GM19452 (cell line): Measurements from ENCODE around the gene GALNT2.

Experiments
- ATAC-seq: cut with Tn5 transposase; IDR thresholded peaks from one replicate; pipeline ENCODE4 v1.9.1; 2021; ENCODE audit not compliant: unreplicated experiment

Gene GALNT2

DNA sequence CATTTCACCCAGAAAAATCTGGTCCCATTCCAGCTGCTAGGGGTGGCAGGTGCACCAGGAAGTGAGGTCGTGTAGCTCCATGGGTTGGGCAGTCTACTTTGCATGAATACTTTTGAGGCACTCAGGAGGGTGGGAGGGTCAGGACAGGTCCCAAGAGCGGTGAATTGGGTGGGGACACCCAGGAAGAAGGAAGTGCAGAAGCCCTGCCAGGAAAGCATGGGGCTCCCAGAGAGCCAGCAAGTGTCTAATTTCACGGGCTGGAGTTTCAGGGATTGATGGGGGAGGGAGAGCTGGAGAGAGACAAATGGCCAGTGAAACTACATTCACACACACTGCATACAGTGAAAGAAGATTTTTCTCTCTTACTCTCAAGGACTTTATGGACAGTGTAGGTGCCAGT lies 137.8 kb downstream of the GALNT2 start:
- ATAC-seq = no peak

DNA sequence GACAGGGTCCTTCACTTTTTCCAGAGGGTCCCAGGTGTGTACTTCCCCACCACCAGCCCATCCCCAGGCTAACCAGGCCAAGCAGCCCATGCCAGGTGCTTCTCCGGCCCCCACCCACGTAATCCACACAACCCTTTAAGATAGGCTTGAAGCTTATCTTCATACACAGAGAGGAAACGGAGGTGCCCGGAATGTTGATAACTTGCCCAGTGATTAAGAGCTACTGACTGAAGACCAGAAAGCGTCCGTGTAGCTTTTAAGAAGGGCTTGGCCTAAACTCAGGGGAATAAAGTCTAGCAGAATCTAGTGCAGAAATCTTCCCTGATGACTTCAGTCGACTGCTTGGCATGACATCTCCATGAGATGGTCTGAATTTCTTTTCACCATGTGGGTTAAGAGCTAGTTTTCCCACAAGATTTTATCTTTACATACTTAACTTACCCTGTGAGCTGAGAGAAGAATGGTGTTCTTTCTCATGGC lies 138.7 kb downstream of the GALNT2 start:
- no peak for ATAC-seq

DNA sequence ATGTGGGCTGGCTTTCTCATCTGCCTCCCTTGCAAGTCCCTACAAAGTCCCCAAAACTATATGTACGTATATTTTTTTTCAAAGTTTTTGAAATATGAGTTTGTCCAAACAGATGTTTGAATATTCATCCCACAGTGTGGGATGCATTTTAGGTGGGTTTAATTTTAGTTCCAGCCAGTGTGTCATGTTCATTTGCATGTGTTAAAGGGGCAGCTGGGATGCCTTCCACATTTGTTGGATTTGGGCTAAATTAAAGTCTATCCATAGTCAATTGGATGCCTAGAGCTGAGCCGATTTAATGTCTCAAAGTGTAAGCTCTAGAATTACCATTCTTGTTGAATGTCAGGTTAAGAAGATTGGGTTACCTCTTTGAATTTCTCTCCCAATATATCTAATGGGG lies 139.2 kb downstream of the GALNT2 start:
- ATAC-seq = no peak

DNA sequence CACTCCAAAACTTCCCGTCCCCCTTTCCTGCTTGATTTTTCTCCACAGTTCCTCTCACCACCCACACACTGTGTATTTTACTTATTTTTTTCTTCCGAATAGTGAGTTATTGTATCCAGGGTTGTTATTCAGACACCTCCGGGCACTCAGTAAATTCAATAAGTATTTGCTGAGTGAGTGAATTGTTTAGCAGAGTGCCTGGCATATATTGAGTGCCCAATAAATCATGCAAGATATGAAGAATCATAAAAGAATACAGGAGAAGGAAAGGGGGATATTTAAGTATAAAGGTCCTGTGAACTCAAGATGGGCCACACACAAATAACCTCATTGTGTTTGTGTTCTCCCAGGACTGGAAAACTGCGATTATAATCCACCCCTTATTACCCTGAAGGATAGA lies 139.9 kb downstream of the GALNT2 start:
- no peak for ATAC-seq

DNA sequence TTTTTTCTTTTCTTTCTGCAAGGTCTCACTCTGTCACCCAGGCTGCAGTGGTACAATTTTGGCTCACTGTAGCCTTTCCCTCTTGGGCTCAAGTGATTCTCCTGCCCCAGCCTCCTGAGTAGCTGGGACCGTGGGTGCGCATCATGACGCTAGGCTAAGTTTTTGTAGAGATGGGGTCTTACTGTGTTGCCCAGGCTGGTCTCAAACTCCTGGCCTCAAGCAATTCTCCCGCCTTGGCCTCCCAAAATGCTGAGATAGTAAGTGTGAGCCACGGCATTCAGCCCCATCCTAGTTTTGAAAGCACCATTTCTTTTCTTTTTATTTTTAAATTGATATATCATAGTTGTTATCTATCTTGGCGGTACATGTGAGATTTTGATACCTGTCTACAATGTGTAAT lies 140.6 kb downstream of the GALNT2 start:
- ATAC-seq = no peak

DNA sequence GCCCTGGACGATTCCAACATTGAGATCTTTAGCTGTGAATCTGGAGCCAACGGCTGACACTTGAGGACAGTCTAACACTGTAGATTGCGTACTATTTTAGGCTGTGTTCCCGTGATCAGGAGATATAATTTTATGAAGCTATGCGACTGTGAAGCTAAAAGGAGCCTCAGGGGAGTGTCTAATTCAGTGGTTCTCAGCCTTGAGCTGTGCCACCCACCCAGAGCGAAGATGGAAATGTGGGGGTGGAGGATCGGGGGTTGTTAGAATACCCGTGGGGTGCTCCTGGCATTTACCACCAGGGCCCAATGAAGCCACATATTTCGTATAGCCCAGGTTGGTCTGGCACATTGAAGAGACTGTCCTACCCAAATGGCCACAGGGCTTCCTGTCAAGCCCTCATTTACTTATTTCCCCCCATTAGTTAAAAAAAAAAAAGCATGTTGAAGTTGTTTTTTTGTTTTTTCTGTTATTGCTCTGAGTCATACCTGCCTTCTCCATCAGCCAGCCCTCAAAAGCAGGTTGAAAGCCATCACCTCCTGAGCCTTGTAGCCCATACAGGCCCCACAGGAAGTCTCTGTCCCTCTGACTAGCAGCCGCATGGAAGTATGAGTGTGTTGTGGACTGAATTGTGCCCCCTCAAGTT lies 141.7 kb downstream of the GALNT2 start:
- ATAC-seq = peak; percentile 49

DNA sequence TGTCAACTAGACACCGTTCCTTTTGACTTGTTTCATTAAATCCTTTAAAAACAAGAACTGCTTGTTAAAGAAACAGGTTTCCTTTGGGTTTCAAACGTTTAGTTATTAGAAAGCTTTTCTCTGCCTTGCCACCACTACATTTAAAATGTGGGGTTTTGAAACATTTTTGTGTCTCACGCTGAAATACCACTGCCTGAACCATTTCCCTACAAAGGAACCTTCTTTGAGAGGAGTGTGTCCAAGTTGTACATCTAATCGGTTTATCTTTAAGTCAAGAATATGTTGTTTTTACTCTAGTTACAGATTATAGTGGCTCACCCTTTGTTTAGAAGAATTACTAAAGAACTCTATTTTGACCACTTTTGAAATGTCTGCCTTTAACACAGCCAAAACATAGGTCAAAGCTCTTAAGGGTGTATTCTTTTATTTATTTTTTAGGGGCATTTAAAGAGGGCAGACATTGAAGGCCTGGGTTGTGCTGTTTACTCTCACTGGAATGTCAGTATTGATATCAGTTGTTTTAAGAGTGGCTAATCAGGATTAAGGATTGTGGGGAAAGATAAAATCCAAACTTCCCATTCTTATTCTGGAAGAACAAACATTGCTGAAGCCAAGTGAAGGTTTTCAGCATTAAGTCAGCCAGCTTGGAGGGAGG lies 143.4 kb downstream of the GALNT2 start:
- no peak for ATAC-seq

DNA sequence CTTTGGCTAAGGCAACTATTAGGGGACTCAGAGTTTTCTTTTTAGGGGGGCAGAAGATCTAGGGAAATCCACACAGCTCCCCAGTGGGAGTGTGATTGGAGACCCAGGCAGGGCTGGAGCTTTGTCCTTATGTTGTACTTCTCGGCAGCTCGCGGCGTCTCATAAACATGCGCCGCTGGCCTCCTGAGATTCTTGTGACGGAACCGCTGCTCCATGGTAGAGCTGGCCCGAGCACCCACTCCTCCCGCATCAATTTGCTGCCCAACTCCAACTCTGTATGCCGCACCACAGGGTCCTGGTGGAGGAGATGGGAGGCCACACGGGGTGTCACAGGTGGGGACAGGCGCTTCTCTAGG lies 143.9 kb downstream of the GALNT2 start:
- ATAC-seq = no peak

DNA sequence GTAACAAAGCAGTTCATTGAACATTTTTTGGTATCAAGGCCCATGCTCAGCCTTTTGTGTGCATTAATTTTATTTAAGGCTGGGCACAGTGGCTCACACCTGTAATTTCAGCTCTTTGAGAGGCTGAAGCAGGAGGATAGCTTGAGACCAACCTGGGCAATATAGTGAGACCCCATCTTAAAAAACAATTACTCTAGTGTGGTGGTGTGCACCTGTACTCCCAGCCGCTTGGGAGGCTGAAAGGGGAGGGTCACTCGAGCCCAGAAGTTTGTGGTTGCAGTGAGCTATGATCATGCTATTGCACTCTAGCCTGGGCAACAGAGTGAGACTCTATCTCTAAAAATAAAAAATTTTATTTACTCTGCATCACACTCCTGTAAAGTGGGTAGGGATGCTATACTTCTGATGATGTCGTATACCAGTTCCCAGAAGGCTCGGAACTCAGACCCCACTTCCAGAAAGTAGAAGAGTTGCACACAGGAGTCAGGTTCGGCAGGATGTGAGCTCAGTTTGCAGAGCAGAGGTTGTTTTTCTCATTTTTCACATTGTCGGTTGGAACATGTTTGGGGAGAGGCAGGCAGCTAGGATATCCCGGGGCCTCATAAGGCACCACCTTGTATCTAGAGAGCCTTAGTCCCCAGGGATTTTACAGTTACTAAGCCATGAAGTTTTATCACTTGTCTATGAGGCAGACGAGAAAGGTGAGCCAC lies 144.6 kb downstream of the GALNT2 start:
- ATAC-seq = no peak

DNA sequence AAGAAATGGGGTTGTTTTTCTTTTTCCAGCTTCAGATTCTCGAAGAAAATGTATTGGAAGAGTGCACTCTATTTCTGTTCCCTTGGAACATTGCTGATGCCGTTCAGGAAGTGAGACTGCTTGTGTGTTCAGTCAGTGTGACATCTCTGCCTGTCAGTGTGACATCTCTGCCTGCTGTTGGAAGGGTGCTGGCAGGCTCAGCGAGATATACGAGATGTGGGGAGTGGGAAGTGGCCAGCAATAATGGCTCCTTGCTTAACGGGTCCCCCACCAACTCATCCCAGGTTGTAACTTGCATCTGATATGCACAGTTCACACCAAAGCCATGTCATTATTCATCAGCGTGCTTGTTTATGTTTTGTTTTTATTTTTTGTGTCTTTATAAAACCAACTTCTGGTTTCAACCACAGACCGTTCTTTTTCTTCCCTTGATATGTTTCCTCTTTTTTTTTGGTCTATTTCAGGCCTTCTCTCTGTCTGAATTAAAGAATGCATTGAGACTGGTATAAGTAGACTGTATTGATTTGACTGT lies 145.4 kb downstream of the GALNT2 start:
- ATAC-seq = peak; percentile 34

DNA sequence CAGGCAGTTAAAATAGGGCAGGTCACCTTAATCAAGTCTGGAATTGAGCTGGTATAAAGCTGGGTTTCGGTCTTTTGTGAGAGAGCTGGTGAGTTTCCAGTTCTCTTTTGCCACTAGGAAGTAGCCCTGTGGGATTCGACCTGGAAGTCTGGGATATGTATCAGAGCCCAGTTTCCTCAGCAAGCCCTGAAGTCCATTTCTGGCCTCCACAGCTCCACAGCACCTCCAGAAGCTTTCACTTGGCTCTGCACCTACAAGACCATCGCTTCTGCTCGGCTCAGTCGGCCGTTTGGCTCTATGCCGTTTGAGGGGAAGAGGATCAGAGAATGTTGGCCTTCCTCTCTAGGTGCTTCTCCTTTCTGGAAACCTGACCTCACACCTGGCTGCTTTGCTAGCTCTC lies 148.0 kb downstream of the GALNT2 start:
- no peak for ATAC-seq

DNA sequence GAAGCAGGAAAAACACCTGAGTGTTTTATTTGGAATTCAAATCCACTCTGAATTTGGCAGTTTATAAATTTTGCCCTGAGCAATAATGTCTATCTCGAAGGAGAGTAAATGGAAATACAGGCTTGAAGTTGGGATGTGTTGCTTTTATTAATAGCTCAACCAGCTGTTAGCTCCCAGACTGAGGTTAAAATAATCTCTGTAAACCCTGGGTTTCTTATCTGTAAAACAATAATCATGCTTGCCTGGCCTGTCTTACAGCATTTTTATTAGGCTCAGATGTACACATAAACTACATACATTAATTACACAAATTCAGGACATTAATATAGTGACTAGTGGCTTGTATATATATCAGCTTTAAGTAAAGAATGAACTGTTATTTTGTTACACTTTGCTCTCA lies 148.5 kb downstream of the GALNT2 start:
- ATAC-seq = no peak

DNA sequence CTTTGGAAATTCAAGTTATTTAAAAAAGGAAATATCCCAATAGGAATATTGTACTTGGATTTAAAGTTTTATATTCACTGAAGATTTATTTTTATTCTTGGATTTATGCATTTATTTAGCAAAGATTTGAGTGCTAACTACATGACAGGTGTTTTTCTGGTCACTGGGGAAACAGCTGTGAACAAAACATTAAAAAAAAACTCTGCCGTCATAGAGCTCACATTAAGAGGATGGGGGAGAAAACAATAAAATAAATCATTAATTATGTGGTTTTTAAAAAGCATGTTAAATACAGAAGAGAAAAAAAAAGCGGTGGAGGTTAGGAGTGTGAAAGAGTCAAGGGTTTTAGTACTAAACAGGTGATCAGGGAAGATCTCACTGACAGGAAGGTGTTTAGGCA lies 149.9 kb downstream of the GALNT2 start:
- ATAC-seq = no peak

DNA sequence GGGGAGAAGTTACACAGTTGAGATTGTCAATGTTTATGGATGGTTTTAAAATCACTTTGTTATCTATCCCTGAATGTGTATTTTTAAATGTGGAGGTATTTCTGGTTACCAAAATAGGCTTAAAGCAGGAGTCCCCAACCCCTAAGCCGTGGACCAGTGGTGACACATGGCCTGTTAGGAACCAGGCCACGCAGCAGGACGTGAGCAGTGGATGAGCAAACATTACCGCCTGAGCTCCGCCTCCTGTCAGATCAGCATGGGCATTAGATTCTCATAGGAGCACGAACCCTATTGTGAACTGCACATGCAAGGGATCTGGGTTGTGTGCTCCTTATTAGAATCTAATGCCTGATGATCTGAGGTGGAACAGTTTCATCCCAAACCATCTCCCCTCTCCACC lies 151.6 kb downstream of the GALNT2 start:
- ATAC-seq = no peak

DNA sequence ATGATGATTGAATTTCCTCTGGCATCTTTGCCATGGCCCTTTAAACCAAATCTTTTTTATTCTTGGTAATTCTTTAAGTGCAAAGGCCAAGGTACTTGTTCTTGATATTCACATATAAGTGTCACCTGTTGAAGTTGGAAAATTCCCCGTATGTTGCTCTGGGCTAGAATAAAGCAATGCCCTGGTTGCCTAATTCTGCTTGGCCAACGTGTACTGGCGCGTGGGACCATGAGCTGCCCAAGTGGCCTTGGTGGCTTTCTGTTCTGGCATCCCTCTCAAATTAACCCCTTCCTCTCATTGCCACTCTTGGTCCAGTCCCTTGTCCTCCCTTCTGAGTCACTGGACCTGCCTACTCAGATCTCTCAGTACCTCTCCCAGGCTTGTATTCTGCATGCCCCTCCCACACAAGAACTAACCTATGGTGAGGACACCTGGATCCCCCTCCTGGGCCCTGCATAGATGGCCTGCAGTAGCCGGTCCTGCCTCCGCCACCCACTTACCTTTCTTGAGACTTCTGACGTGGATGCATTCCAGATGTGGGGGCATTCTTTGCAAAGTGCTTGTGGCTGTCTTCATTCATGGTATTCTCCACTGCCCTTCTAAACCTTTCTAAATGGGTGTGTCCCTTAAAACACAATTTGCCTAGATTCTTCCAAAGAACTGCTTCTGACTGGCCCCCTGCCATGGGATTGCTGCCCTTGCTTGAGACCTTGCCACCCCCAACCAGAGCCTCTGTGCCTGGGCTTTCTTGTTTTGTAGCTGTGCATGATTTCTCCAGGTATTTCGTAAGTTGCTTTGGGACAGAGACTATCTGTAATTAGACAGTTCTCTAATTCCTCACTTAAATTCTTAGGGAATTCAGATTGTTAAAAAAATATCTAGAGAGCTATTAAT lies 152.4 kb downstream of the GALNT2 start:
- ATAC-seq = no peak

DNA sequence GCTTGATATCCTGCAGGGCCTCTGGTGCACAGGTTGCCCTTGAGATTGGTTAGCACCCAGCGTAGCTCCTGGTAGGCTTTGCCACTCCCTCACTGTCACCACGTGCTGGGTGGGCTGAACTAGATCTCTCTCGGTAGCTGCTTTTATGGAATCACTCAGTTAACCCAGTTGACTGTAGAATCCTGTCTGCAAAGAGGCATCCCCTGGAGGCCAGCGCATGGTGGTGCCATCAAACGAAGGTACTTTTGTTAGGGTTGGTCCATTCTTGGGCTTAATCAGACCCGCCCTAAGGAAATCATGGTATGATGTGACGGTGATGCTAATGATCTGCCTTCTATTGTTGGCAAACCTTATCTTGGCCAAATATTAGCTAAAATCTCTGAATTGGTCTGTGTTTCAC lies 153.4 kb downstream of the GALNT2 start:
- no peak for ATAC-seq

DNA sequence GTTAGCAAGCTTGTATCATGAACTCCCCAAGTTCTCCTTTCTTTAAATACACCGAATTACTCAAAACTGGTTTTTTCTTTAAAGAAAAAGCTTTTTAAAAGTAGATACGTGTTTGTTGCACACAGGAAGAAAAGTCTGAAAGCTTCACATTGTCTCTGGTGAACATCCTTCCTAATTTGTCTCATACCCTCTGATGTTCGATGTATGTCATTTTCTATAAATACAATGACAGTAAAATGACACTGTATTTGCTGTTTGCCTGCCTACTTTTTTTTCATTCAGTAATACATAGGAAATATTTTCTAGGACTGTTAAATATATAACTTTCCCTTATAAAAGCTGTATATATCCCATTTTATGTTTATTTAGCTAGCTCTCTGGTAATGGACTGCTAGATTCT lies 153.9 kb downstream of the GALNT2 start:
- ATAC-seq = no peak

DNA sequence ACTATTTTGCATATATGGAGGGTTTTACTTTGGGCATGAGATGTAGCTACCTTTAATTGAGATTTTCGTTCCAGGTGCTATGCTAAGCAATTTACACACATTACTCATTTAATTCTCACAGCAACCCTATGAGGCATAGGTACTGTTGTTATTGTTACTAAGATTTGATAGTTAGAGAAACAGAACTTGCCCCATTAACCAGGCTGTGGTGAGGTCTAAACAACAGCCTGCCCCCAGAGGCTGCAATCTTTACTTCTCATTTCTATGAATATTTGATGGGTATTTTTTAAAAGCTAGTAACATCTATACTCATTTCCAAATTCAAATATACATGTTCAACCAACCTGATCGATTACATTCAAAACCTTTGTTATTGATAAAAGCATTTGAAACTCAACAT lies 155.6 kb downstream of the GALNT2 start:
- no peak for ATAC-seq

DNA sequence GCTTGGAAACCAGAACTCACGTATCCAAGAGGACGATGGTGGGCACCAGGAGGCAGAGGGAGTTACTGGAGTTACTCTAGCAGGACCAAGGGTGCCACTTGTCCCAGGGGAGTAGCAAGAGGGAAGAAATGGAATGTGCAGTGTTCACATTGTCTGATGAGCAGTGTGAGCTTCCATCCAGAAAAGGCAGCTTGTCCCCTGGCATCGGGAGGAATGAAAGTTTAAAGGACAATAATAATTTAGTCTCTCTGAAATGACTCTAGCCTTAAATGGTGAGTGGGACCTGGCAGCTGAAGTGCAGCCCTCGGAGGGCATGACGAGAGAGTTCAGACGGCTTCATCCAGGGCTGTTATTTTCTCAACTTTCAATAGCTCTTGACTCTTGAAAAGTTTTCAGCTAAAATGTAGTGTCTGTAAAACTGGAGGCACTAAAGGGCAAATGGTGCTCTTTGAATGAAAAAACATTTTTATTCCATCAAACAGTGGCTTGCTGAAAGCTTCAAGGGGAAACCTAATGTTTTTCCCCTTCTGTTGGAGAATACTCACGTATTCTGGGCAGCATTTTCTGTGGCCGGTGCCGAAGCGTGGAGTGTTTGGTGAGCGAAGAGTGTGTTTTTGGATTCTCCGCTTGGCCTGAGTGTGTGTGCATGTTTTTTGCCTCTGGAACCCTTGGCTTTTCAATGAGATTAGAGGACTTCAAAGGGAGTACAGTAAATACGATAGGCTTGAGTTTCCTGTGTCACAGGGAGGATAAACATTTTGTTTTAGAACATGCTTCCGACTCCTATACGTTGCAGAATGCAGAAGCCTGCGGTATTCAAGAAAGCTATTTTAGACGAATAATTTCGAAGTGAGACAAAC lies 157.3 kb downstream of the GALNT2 start:
- no peak for ATAC-seq
